HUES6 (cell line): ENCODE data around the gene RALGPS1.

Experiments
- H3K27ac ChIP-seq: 2 replicates; pipeline ENCODE4 v1.7.0; 2013; ENCODE audit warnings: low read depth, mild to moderate bottlenecking, low read length, inconsistent platforms
- H3K27me3 ChIP-seq: 2 replicates; pipeline ENCODE4 v1.6.1; 2013; ENCODE audit warnings: low read length; ENCODE audit not compliant: control insufficient read depth, insufficient read depth
- H3K36me3 ChIP-seq: 2 replicates; pipeline ENCODE4 v1.6.1; 2013; ENCODE audit warnings: low read length; ENCODE audit not compliant: control insufficient read depth, insufficient read depth
- H3K4me1 ChIP-seq: 2 replicates; pipeline ENCODE4 v1.6.1; 2013; ENCODE audit warnings: low read length; ENCODE audit not compliant: control insufficient read depth, insufficient read depth
- H3K4me3 ChIP-seq: 2 replicates; pipeline ENCODE4 v1.5.1; 2013; ENCODE audit warnings: low read depth, low read length
- H3K9ac ChIP-seq: one replicate; pipeline ENCODE4 v1.6.1; 2013; ENCODE audit warnings: mild to moderate bottlenecking, low read length
- H3K9me3 ChIP-seq: 2 replicates; pipeline ENCODE4 v1.6.1; 2013; ENCODE audit warnings: low read depth, low read length; ENCODE audit not compliant: control insufficient read depth, insufficient read depth

RALGPS1 gene

GRCh38 chr9:126989847-126990842 lies 75.6 kb downstream of the RALGPS1 start:
- Histone ChIP-seq H3K36me3 (no peaks in the 10 kb centered on the region), H3K9ac (no peak overlapping the region), H3K4me3 (no peak overlapping the region), H3K4me1 (no peaks in the 10 kb centered on the region), H3K27me3 (no peaks in the 10 kb centered on the region), H3K9me3 (peaks cover 9% of the 10 kb centered on the region), H3K27ac (no peak overlapping the region)

GRCh38 chr9:126991183-126991582 lies 76.6 kb downstream of the RALGPS1 start:
- Histone ChIP-seq H3K4me3 (no peak overlapping the region), H3K27ac (no peak overlapping the region), H3K9ac (no peak overlapping the region), H3K36me3 (no peaks in the 10 kb centered on the region), H3K9me3 (peaks cover 9% of the 10 kb centered on the region), H3K27me3 (no peaks in the 10 kb centered on the region), H3K4me1 (no peaks in the 10 kb centered on the region)

GRCh38 chr9:126992427-126992826 lies 77.8 kb downstream of the RALGPS1 start:
- Histone ChIP-seq H3K36me3 (no peaks in the 10 kb centered on the region), H3K27me3 (no peaks in the 10 kb centered on the region), H3K27ac (no peak overlapping the region), H3K9ac (no peak overlapping the region), H3K9me3 (peaks cover 9% of the 10 kb centered on the region), H3K4me3 (no peak overlapping the region), H3K4me1 (no peaks in the 10 kb centered on the region)

- Histone ChIP-seq H3K4me3 (no peak overlapping the region), H3K9ac (no peak overlapping the region), H3K9me3 (no peaks in the 10 kb centered on the region), H3K27me3 (no peaks in the 10 kb centered on the region), H3K36me3 (no peaks in the 10 kb centered on the region), H3K27ac (no peak overlapping the region), H3K4me1 (no peaks in the 10 kb centered on the region)
Observed at GRCh38 chr9:126999315-127000068, 84.9 kb downstream of the RALGPS1 start.

- Histone ChIP-seq H3K36me3 (no peaks in the 10 kb centered on the region), H3K4me1 (no peaks in the 10 kb centered on the region), H3K9me3 (no peaks in the 10 kb centered on the region), H3K4me3 (no peak overlapping the region), H3K9ac (no peak overlapping the region), H3K27ac (no peak overlapping the region), H3K27me3 (no peaks in the 10 kb centered on the region)
Observed at GRCh38 chr9:127004946-127005769, 90.6 kb downstream of the RALGPS1 start.

- no peaks in the 10 kb centered on the region for H3K9me3 ChIP-seq
- H3K36me3 ChIP-seq, result no peaks in the 10 kb centered on the region
- H3K27me3 ChIP-seq, result no peaks in the 10 kb centered on the region
- no peak overlapping the region for H3K9ac ChIP-seq
- H3K4me1 ChIP-seq, result no peaks in the 10 kb centered on the region
- H3K27ac ChIP-seq, result no peak overlapping the region
- no peak overlapping the region for H3K4me3 ChIP-seq
Observed at GRCh38 chr9:127005770-127006314, 91.3 kb downstream of the RALGPS1 start.

- Histone ChIP-seq H3K4me1 (no peaks in the 10 kb centered on the region), H3K27ac (no peak overlapping the region), H3K9ac (no peak overlapping the region)
Observed at GRCh38 chr9:127007638-127008037, 93.1 kb downstream of the RALGPS1 start.

GRCh38 chr9:127008076-127008475 lies 93.5 kb downstream of the RALGPS1 start:
- Histone ChIP-seq H3K36me3 (no peaks in the 10 kb centered on the region), H3K4me3 (no peak overlapping the region), H3K9me3 (no peaks in the 10 kb centered on the region), H3K9ac (no peak overlapping the region), H3K27ac (no peak overlapping the region), H3K27me3 (no peaks in the 10 kb centered on the region), H3K4me1 (no peaks in the 10 kb centered on the region)

More at GRCh38 chr9:127007638-127008037, 93.1 kb downstream of the RALGPS1 start:
- no peaks in the 10 kb centered on the region for H3K27me3 ChIP-seq
- H3K9me3 ChIP-seq, result no peaks in the 10 kb centered on the region
- no peaks in the 10 kb centered on the region for H3K36me3 ChIP-seq
- no peak overlapping the region for H3K4me3 ChIP-seq

GRCh38 chr9:127011772-127012171 lies 97.2 kb downstream of the RALGPS1 start:
- Histone ChIP-seq H3K27me3 (no peaks in the 10 kb centered on the region), H3K4me3 (no peak overlapping the region), H3K27ac (no peak overlapping the region), H3K4me1 (no peaks in the 10 kb centered on the region; the same call in 1 of the 2 replicates), H3K36me3 (no peaks in the 10 kb centered on the region), H3K9ac (no peak overlapping the region), H3K9me3 (no peaks in the 10 kb centered on the region)

- Histone ChIP-seq H3K27me3 (no peaks in the 10 kb centered on the region), H3K4me1 (no peaks in the 10 kb centered on the region; the same call in 1 of the 2 replicates), H3K4me3 (no peak overlapping the region), H3K9ac (no peak overlapping the region), H3K36me3 (no peaks in the 10 kb centered on the region), H3K27ac (no peak overlapping the region), H3K9me3 (no peaks in the 10 kb centered on the region)
Observed at GRCh38 chr9:127012250-127012649, 97.7 kb downstream of the RALGPS1 start.
